Stimulated activated effector memory CD8-positive, alpha-beta T cell treated with anti-CD3 and anti-CD28 coated beads, Interleukin-12 subunit alpha, Interleukin-12 subunit beta, amount 100 ng/mL, for 72 hours (primary cell): ENCODE data around the gene FXYD6.
A peak's percentile ranks its signal among the peaks of the same experiment; 100 is the strongest.
"Not testable (repeated sequence)": the region's sequence is repeated elsewhere in the genome, so short reads cannot be mapped to it uniquely, and the experiment has no call there.

Experiments used
- ATAC-seq: fragments of 150-1000 bp; cut with Tn5 transposase; 2 replicates; pipeline ENCODE4 v1.10.0; 2021
- DNase-seq, 2 donors: peaks; one replicate each; pipeline ENCODE4 v3.0.0; 2021 to 2022; ENCODE audit warnings: low spot score in 2 of 2
- H3K27ac Mint-ChIP-seq: one replicate; pipeline ENCODE4 v1.8.0; 2022; ENCODE audit warnings: mild to moderate bottlenecking, mixed read lengths
- H3K36me3 Mint-ChIP-seq: one replicate; pipeline ENCODE4 v1.8.0; 2022; ENCODE audit warnings: mild to moderate bottlenecking, mixed read lengths
- H3K4me1 Mint-ChIP-seq: one replicate; pipeline ENCODE4 v1.8.0; 2022; ENCODE audit warnings: mixed read lengths
- H3K4me3 Mint-ChIP-seq: one replicate; pipeline ENCODE4 v1.8.0; 2022; ENCODE audit warnings: mild to moderate bottlenecking, mixed read lengths
- H3K9me3 Mint-ChIP-seq: one replicate; pipeline ENCODE4 v1.8.0; 2022; ENCODE audit warnings: mixed read lengths

FXYD6 gene

DNA sequence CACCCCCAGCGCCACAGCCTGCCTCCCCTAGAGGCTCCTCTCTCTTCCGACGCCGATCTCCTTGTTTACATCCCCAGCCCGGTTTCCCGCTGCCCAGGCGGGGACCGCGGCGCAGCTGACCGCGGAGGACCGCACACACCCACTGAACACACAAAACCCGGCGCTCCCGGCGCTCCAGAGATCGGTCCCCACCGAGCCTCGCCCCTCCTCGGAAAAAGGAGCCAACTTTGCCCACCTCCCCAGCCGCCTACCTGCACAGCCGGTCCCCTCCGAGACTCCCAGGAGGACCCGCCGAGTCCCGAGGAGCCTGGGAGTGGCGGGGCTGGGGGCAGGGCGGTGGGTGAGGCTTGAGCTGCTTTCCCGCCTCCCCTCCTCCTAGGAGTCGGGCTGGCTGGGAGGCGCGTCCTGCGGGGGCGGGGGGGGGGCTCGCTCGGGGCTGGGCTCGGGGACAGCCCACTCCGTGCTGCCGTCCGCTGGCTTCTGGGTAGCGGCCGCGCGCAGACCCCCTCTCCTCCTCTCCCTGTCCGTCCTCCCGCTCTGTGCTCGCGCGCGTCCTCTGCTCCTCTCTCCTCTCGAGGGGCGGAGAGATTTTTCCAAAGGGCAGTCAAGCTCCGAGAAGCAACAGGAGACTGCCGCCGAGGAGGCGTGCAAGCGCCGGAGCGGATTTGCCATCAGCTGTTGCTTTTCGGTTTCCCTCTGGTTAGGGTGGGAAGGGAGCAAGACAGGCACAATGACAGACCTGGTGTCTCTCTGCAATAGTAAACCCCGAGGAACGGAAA is at the start of gene FXYD6:
TSS of gene FXYD6 (minus strand) at position 318 of the 779 bp plus-strand sequence. CDS start 33,882 bp downstream, outside the sequence.
- peaks cover 35% of the 10 kb centered on the region for H3K4me1 Mint-ChIP-seq
- no peak for DNase-seq
- H3K36me3 Mint-ChIP-seq: no peaks in the 10 kb centered on the region

GRCh38 chr11:117926166-117926565 is 49.7 kb upstream of the FXYD6 start:
- H3K4me1 Mint-ChIP-seq: peaks cover 30% of the 10 kb centered on the region
- not testable (repeated sequence) for H3K27ac Mint-ChIP-seq, H3K36me3 Mint-ChIP-seq, DNase-seq, ATAC-seq, H3K4me3 Mint-ChIP-seq, H3K9me3 Mint-ChIP-seq

More for the DNA sequence above, at the start of gene FXYD6:
- Mint-ChIP-seq H3K9me3 (no peaks in the 10 kb centered on the region), H3K4me3 (peak within 1 kb of the TSS; percentile 77), H3K27ac (peak within 1 kb of the TSS; percentile 80)
- peak; percentile 25 for ATAC-seq

DNA sequence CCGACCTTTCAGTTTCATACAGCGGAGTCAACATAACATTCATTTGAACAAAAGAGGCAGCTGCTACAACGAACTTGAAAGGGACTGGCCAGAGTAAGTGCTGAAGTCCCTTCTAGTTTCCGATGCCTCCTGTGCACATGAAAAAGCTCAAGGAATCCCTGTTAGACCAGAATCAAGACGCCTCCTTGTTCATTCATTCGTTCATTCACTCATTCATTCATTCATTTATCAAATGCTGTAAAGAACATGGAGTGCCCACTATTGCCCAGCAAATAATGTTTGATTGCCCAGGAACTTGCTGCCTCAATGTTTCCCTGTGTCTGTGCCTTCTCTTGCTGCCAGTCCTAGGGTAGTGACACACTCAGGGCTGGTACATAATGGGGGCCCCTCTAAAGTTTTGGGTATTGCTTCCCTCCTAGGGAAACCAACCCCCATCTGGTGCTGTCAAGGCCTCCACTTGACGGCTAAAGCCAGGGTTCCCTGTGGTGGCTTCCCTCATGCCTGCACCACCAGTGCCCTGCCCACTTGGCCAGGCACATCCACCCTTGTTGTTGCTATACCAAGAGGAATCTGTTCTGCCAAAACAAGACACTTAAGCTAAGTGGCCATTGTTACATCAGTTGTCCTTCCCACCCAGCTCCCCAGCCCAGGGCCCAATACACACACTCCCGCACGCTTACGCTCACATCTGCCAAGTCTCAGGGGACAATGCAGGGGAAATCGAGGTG is 48.9 kb upstream of the FXYD6 start:
- Mint-ChIP-seq H3K9me3 (no peaks in the 10 kb centered on the region), H3K4me1 (peaks cover 22% of the 10 kb centered on the region), H3K4me3 (no peak overlapping the region), H3K27ac (peak overlapping the region; percentile 60), H3K36me3 (no peaks in the 10 kb centered on the region)
- DNase-seq: no peak
- ATAC-seq: no peak

GRCh38 chr11:117924631-117925170 is 48.2 kb upstream of the FXYD6 start:
- no peak overlapping the region for H3K4me3 Mint-ChIP-seq
- H3K4me1 Mint-ChIP-seq: peaks cover 21% of the 10 kb centered on the region
- H3K36me3 Mint-ChIP-seq: no peaks in the 10 kb centered on the region
- ATAC-seq (no peak), DNase-seq (no peak)
- no peaks in the 10 kb centered on the region for H3K9me3 Mint-ChIP-seq
- peak overlapping the region; percentile 60 for H3K27ac Mint-ChIP-seq

DNA sequence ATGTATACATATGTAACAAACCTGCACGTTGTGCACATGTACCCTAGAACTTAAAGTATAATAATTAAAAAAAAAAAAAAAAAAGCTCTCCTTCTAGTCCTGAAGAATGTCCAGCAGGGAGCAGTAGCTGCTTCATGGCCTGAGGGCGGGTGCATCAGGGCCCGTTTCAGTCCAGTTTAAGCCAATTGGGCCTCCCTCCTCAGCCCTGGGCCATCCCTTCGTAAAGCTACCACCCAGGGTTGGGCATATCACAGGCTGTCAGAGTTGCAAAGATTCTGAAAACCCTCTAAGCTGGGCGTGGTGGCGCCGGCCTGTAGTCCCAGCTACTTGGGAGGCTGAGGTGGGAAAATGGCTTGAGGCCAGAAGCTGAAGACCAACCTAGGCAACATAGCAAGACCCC is 47.3 kb upstream of the FXYD6 start:
- ATAC-seq: no peak
- Mint-ChIP-seq H3K27ac (peak overlapping the region; percentile 60), H3K9me3 (no peaks in the 10 kb centered on the region), H3K36me3 (no peaks in the 10 kb centered on the region), H3K4me1 (peaks cover 24% of the 10 kb centered on the region), H3K4me3 (no peak overlapping the region)
- no peak for DNase-seq

DNA sequence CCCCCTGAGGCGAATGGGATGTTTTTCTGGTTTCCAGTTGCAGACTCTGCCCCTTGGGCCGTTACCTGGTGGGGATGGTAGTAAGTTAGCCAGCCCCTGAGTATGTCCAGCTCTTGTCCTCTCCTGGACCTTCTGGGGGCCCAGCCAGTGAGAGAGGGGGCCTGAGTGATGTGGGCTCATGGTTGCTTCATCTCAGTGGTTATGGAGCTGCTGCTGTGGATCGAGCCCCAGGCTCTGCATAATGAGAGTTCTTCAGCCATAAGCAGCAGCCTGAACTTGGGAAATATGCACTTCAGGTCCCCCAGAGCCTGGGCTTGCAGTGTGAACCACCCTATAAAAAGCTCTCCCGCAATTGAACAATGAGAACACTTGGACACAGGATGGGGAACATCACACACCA is 46.8 kb upstream of the FXYD6 start:
- DNase-seq: no peak
- no peaks in the 10 kb centered on the region for H3K9me3 Mint-ChIP-seq
- H3K4me3 Mint-ChIP-seq: no peak overlapping the region
- H3K27ac Mint-ChIP-seq: no peak overlapping the region
- no peaks in the 10 kb centered on the region for H3K36me3 Mint-ChIP-seq
- ATAC-seq: no peak
- H3K4me1 Mint-ChIP-seq: peaks cover 19% of the 10 kb centered on the region

- Mint-ChIP-seq H3K9me3 (no peaks in the 10 kb centered on the region), H3K27ac (peak overlapping the region; percentile 63), H3K4me1 (peaks cover 14% of the 10 kb centered on the region), H3K36me3 (no peaks in the 10 kb centered on the region), H3K4me3 (no peak overlapping the region)
- DNase-seq (no peak), ATAC-seq (no peak)
Measured at GRCh38 chr11:117921893-117922292, 45.4 kb upstream of the FXYD6 start.

DNA sequence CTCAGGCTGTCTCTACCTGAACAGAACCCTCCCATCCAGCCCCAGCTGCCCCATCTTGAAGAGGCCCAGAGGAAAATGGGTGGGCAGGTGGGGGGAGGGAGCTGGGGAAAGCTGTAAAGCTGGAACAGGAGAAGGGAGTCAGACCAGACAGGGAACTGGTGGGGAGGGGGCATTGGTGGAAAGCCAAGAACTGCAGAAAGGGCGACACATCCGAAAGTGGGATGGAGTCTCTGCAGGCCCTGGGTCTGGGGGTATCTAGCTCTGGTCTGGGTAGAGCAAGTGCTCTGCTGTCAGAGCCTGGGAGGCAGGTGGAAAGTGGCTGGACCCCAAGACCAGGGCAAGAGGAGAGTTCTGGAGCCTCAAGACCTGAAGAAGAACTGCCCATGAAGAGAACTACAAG is 45.0 kb upstream of the FXYD6 start:
- ATAC-seq (no peak), DNase-seq (no peak)
- Mint-ChIP-seq H3K36me3 (no peaks in the 10 kb centered on the region), H3K9me3 (no peaks in the 10 kb centered on the region), H3K4me1 (peaks cover 14% of the 10 kb centered on the region), H3K4me3 (no peak overlapping the region), H3K27ac (peak overlapping the region; percentile 63)

DNA sequence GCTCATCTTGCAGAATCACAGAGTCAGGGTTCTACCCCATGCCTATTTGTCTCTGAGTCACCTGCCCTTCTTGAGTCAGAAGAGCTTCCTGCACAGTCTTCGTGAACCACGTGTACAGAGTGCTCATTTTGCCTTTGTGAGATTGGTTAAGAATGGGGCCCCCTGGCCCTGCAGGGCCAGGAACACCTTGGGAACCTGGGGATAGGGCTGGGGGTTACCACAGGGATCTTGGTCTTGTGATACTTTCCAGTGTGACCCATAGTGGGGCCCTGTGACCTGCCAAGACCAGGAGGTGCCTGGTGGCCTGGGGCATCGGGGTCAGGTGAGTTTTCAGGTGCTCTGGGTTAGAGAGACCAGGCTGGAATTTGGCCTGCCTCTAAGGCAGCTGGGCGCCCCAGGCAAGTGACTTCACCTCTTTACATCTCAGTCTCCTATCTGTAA is 43.3 kb upstream of the FXYD6 start:
- ATAC-seq (peak; percentile 94), DNase-seq (no peak)
- H3K4me1 Mint-ChIP-seq: peaks cover 14% of the 10 kb centered on the region
- H3K36me3 Mint-ChIP-seq: no peaks in the 10 kb centered on the region
- peak overlapping the region; percentile 64 for H3K27ac Mint-ChIP-seq
- H3K4me3 Mint-ChIP-seq: no peak overlapping the region
- H3K9me3 Mint-ChIP-seq: no peaks in the 10 kb centered on the region

GRCh38 chr11:117919341-117919740 is 42.9 kb upstream of the FXYD6 start:
- no peaks in the 10 kb centered on the region for H3K9me3 Mint-ChIP-seq
- DNase-seq (no peak), ATAC-seq (peak; percentile 39)
- H3K27ac Mint-ChIP-seq: peak overlapping the region; percentile 64
- H3K36me3 Mint-ChIP-seq: no peaks in the 10 kb centered on the region
- H3K4me3 Mint-ChIP-seq: no peak overlapping the region
- peaks cover 14% of the 10 kb centered on the region for H3K4me1 Mint-ChIP-seq

DNA sequence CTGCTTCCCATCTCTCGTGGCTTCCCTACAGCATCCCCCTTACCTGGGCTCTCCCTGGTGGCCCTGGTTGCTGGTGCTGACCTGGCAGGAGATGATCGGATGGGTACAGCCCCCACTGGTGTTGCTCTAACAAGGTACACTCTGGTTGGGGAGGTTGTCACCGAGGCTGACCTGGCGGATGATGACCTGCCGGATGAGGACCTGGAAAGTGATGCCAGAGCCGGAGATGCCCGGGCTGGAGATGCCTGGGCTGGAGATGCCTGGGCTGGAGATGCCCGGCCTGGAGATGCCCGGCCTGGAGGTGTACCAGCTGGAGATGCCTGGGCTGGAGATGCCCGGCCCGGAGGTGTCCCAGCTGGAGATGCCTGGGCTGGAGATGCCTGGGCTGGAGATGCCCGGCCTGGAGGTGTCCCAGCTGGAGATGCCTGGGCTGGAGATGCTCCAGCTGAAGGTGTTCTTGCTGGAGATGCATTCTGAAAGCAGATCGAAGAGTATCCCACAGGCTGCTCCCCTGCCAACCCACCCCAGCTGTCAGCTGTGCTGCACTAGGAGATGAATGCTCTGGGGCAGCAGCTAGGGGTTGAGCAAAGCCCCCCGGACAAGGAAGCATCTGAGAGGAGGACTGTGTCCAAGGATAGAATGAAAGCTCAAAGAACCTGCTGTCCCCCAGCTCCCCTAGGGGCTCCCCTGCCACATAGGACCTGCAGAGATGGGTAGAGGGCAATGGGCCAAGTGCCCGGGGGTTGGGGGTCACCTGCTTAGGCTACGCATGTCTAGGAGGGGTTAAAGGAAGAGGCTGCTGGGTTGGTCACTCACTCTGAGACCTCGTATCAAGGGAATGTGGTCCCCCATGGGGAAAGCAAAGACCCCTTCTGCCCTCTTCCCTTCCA is 42.2 kb upstream of the FXYD6 start:
- Mint-ChIP-seq H3K4me1 (peaks cover 14% of the 10 kb centered on the region), H3K4me3 (no peak overlapping the region), H3K27ac (peak overlapping the region; percentile 64), H3K36me3 (no peaks in the 10 kb centered on the region), H3K9me3 (no peaks in the 10 kb centered on the region)
- ATAC-seq: no peak
- DNase-seq: no peak

DNA sequence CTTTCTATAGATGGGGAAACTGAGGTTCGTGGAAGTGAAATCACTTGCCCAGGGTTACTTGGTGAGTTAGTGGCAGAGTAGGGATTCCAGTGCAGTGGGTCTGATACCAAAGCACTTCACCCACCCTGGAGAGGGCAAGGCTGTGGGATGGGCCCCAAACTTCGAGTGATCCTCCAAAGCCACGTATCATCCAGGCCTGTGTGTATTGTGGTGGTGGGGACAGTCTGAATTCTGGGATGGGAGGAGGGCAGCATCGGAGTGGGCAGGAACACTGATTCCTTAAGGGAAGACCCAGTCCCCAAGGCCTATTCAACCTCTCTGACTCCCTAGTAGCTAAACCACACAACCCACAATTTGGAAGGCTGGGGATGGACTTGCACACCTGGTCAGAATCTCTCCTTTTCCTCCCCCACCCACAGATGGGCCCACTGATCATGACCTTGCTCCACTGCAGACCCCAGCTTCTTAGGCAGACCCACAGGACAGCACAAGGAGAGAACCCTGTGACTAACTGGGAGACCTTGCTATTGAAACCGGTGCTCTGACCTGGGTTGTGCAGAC is 41.2 kb upstream of the FXYD6 start:
- Mint-ChIP-seq H3K36me3 (no peaks in the 10 kb centered on the region), H3K4me3 (no peak overlapping the region), H3K9me3 (no peaks in the 10 kb centered on the region), H3K4me1 (peaks cover 14% of the 10 kb centered on the region), H3K27ac (no peak overlapping the region)
- ATAC-seq: no peak
- no peak for DNase-seq

DNA sequence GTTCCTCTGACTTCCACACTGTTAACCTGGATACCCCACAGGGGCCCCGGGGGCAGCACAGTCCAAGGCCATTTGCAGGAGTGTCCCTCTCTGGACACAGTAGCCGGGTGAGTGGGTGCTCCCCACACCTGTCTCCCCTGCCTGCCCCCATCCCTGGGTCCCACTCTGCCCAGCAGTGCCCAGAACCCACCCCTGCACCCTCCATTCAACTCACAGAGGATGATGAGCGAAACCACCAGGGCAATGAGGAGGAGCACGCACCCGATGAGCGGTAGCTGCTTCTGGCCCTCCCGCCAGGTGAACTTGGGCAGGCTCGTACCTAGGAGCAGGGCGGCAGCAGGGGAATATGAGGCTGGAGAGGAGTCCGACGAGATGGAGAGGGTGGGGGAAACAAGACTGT is 40.5 kb upstream of the FXYD6 start:
- H3K9me3 Mint-ChIP-seq: no peaks in the 10 kb centered on the region
- H3K36me3 Mint-ChIP-seq: no peaks in the 10 kb centered on the region
- no peak overlapping the region for H3K4me3 Mint-ChIP-seq
- DNase-seq: no peak
- ATAC-seq: no peak
- peaks cover 14% of the 10 kb centered on the region for H3K4me1 Mint-ChIP-seq
- no peak overlapping the region for H3K27ac Mint-ChIP-seq

DNA sequence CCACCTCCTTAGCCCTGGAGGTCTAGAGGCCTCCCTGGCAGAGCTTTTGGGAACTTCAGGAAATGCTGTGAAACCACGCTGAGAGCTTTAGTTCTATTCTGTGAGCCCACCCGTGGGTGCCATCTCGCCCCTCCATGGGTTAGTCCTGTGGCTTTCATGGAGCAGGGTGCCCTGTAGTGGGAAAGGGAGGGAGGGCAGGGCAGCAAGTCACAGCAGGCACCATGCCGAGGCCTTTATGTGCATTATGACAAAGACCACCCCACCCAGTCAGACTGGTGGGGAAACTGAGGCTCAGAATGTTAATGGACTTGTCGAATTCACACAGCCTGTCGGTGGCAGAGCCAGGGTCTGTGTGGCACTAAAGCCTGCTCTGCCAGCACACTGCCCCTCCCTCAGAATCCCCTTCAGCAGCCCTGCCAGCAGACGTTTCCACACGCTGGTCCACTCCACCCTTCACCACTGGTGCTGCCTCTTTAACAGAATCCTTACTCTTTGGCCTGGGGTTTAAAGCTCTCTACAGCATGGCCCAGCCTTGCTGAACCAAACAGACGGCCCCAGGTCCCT is 39.3 kb upstream of the FXYD6 start:
- H3K36me3 Mint-ChIP-seq: no peaks in the 10 kb centered on the region
- no peaks in the 10 kb centered on the region for H3K9me3 Mint-ChIP-seq
- H3K4me3 Mint-ChIP-seq: no peak overlapping the region
- DNase-seq: no peak
- peaks cover 14% of the 10 kb centered on the region for H3K4me1 Mint-ChIP-seq
- ATAC-seq: no peak
- H3K27ac Mint-ChIP-seq: peak overlapping the region; percentile 9
